Gastrocnemius medialis (tissue), 4 donors: Measurements from ENCODE around the gene WDR5. TPM values are rescaled to one million over a fixed set of nuclear protein-coding genes. Genes with fewer than 3 reads are reported as not detected.
A peak's percentile ranks its signal among the peaks of the same experiment; 100 is the strongest.

Experiments used
- ATAC-seq, 2 donors: fragments of 150-250 bp; one replicate each; pipeline ENCODE4 v1.9.1; 2016
- DNase-seq, 2 donors: peaks; one replicate each; pipeline ENCODE4 v3.0.0-alpha.2; 2019
- H3K27ac ChIP-seq, 4 donors: fragments of 200-600 bp; sonication (generic); 1 replicate in 1 of 4; 2 replicates in 3 of 4; pipeline ENCODE4 v1.5.1; 2016 to 2018; ENCODE audit warnings: mild to moderate bottlenecking in 2 of 4, moderate library complexity in 1 of 4
- H3K27me3 ChIP-seq, 3 donors: fragments of 200-600 bp; sonication (generic) in 2 of 3; 1 replicate in 1 of 3; 2 replicates in 2 of 3; pipeline versions ENCODE4 v1.5.1 to v1.6.0; 2016 to 2019; ENCODE audit warnings: mild to moderate bottlenecking in 1 of 3, moderate library complexity in 1 of 3
- H3K36me3 ChIP-seq, 2 donors: fragments of 200-600 bp; sonication (generic) in 1 of 2; one replicate each; pipeline ENCODE4 v1.5.1; 2017 to 2018
- H3K4me1 ChIP-seq, 2 donors: fragments of 200-600 bp; sonication (generic) in 1 of 2; one replicate each; pipeline ENCODE4 v1.5.1; 2016 to 2017; ENCODE audit warnings: mild to moderate bottlenecking in 2 of 2
- H3K4me3 ChIP-seq, 4 donors: fragments of 200-600 bp; sonication (generic) in 3 of 4; 1 replicate in 1 of 4; 2 replicates in 3 of 4; pipeline ENCODE4 v1.5.1; 2016 to 2019; ENCODE audit warnings: mild to moderate bottlenecking in 2 of 4
- H3K9me3 ChIP-seq, 3 donors: fragments of 200-600 bp; sonication (generic) in 2 of 3; 1 replicate in 1 of 3; 2 replicates in 2 of 3; pipeline ENCODE4 v1.5.1; 2016 to 2019
- POLR2A ChIP-seq, 2 donors: fragments of 450-650 bp; IDR thresholded peaks; one replicate each; pipeline ENCODE4 v1.6.1; 2017; ENCODE audit warnings: antibody characterized with exemption in 2 of 2, mild to moderate bottlenecking in 2 of 2, moderate library complexity in 2 of 2
- in situ Hi-C, 4 donors: fragments of 200-750 bp; cut with MboI; loops; one replicate each; pipeline versions ENCODE4 v1.15.0 to v1.8.0; 2017; ENCODE audit warnings: low sequenced_read_pairs in 4 of 4
- intact Hi-C: fragments of 100-400 bp; cut with DNase I; formaldehyde crosslinking; loops from one replicate; pipeline ENCODE4 v1.15.1; 2023; ENCODE audit warnings: low total_unique reads
- total RNA-seq, 4 donors: library from RNA; depleted of rRNA; stranded (reverse); fragments of >200 nt; gene quantifications; one replicate each; pipeline versions ENCODE4 v1.1.0 to v1.2.3, GENCODE V29; 2016
- TF ChIP-seq, protein P1 (sequence below), 5 experiments: fragments of 450-650 bp in 3 of 5; fragments of 200-600 bp in 2 of 5; sonication (generic) in 2 of 5; IDR thresholded peaks in 4 of 5; conservative IDR thresholded peaks in 1 of 5; 1 replicate in 4 of 5; 2 replicates in 1 of 5; pipeline ENCODE4 v1.5.1; 2016 to 2019; ENCODE audit warnings: antibody characterized with exemption in 5 of 5, mild to moderate bottlenecking in 3 of 5, moderate library complexity in 3 of 5

WDR5 gene
- total RNA-seq, 4 donors from 2014 or later: 19.8 to 39.3 (median 31.9) TPM

- no peaks in the 10 kb centered on the region for H3K9me3 ChIP-seq
- TF ChIP-seq POLR2A (IDR thresholded peaks at IDR 0.05): no peak
- TF ChIP-seq, protein P1, sequence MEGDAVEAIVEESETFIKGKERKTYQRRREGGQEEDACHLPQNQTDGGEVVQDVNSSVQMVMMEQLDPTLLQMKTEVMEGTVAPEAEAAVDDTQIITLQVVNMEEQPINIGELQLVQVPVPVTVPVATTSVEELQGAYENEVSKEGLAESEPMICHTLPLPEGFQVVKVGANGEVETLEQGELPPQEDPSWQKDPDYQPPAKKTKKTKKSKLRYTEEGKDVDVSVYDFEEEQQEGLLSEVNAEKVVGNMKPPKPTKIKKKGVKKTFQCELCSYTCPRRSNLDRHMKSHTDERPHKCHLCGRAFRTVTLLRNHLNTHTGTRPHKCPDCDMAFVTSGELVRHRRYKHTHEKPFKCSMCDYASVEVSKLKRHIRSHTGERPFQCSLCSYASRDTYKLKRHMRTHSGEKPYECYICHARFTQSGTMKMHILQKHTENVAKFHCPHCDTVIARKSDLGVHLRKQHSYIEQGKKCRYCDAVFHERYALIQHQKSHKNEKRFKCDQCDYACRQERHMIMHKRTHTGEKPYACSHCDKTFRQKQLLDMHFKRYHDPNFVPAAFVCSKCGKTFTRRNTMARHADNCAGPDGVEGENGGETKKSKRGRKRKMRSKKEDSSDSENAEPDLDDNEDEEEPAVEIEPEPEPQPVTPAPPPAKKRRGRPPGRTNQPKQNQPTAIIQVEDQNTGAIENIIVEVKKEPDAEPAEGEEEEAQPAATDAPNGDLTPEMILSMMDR (IDR thresholded peaks at IDR 0.05 in 4 of 5, conservative IDR thresholded peaks at IDR 0.05 in 1 of 5): no peak
- no peak overlapping the region for H3K27ac ChIP-seq
- H3K36me3 ChIP-seq: no peaks in the 10 kb centered on the region
- in situ Hi-C loops (loop anchor here in 1 of 4 donors (25.0 kb wide), 1 partner anchor 124 kb away; no protein-coding TSS in a partner anchor), intact Hi-C loops (no loop called here)
- DNase-seq (peak in 1 of 2 donors; percentile 9), ATAC-seq (no peak)
- H3K27me3 ChIP-seq: no peaks in the 10 kb centered on the region
- peaks cover 27 to 30% of the 10 kb centered on the region in 2 donors for H3K4me1 ChIP-seq
- H3K4me3 ChIP-seq: no peak overlapping the region
Measured at GRCh38 chr9:134187891-134188385, 52.1 kb downstream of the WDR5 start.

DNA sequence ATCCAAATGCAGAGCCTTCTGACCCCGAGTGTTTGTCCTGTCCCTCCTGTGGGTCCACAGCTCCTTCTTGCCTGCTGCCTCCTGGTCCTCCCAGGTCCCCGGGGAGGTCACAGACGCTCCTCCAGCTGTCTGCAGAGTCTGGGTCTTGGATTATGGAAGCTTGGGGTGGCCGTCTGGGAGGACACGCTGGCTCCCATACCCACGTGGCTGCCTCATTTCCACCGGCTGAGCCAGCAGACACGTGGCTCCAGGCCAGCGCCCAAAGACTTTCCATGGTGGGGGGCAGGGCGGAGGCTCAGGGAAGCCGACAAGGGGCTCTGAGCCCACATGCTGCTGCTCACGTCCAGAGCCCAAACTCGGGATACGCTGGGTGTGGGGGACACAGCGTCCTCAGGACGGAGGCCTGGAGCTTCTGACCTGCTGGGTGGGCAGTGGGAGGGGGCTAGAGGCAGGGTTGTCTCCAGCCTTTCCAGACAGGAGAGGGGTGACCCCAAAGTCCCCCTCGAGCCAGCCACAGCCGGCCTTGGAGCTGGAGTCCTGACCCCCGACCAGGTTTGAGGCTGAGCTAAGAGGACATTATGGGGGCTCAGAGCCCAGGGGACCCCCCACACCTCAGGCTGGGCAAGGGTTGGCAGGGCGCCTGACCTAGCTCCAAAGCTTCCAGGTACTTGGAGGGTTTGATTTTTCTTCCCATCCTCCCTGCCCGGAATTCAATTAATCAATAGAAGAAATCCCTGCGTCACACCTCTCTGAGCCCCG lies 52.7 kb downstream of the WDR5 start:
- Histone ChIP-seq H3K9me3 (no peaks in the 10 kb centered on the region), H3K27me3 (no peaks in the 10 kb centered on the region), H3K36me3 (no peaks in the 10 kb centered on the region), H3K4me3 (no peak overlapping the region), H3K27ac (peak overlapping the region in 1 of 4 donors; percentile 80), H3K4me1 (peaks cover 27 to 30% of the 10 kb centered on the region in 2 donors)
- in situ Hi-C loops (loop anchor here in 1 of 4 donors (25.0 kb wide), 1 partner anchor 124 kb away; no protein-coding TSS in a partner anchor), intact Hi-C loops (no loop called here)
- DNase-seq (peak; percentile 1 to 24), ATAC-seq (no peak)
- TF ChIP-seq, protein P1 (IDR thresholded peaks at IDR 0.05 in 4 of 5, conservative IDR thresholded peaks at IDR 0.05 in 1 of 5): no peak
- TF ChIP-seq POLR2A (IDR thresholded peaks at IDR 0.05): no peak

GRCh38 chr9:134189145-134189469 lies 53.2 kb downstream of the WDR5 start:
- peaks cover 27 to 30% of the 10 kb centered on the region in 2 donors for H3K4me1 ChIP-seq
- no peaks in the 10 kb centered on the region for H3K36me3 ChIP-seq
- no peaks in the 10 kb centered on the region for H3K27me3 ChIP-seq
- DNase-seq (peak; percentile 1 to 12), ATAC-seq (peak; percentile 20 to 35)
- in situ Hi-C loops (loop anchor here in 1 of 4 donors (25.0 kb wide), 1 partner anchor 123 kb away; no protein-coding TSS in a partner anchor), intact Hi-C loops (no loop called here)
- no peak for TF ChIP-seq POLR2A (IDR thresholded peaks at IDR 0.05)
- TF ChIP-seq, protein P1 (IDR thresholded peaks at IDR 0.05 in 4 of 5, conservative IDR thresholded peaks at IDR 0.05 in 1 of 5): no peak
- peak overlapping the region in 3 of 4 donors; percentile 13 to 80 (median 22) for H3K27ac ChIP-seq
- H3K4me3 ChIP-seq: no peak overlapping the region
- no peaks in the 10 kb centered on the region for H3K9me3 ChIP-seq

DNA sequence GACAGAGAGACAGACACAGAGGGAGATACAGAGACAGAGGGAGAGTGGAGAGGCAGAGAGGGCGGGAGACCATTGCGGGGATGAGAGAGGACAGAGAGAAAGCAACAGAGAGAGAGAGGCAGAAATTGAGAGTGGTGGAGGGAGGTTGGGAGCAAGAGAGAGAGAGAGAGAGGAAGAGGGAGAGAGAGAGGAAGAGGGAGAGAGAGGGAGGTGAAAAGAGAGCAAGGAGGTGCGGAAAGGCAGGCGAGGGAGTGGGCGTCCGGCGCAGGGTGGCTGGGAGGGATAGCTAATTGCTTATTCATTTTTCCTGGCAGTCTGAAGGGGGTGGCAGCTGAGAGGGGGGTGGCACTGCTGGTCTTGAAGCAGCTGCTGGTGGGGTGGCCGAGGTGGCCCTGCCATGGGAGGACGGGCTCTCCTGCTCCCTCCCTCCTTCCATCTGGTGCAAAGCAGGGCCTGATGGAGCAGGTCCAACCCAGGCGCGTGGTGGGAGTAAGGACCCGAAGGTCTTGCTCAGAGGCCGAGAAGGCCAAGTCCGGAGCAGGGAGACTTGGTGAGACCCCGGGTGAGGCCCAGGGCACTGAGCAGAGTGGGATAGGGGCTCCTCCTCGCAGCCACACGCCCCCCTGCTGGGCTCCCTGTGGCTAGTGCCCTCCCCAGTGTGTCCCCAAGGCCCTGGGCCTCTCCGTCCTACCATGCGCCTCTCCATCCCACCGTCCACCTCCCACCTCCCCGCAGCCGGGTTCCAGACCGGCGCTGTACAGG lies 53.8 kb downstream of the WDR5 start:
- H3K9me3 ChIP-seq: no peaks in the 10 kb centered on the region
- ATAC-seq (peak; percentile 24 to 27), DNase-seq (peak; percentile 2 to 49)
- H3K27me3 ChIP-seq: no peaks in the 10 kb centered on the region
- no peaks in the 10 kb centered on the region for H3K36me3 ChIP-seq
- in situ Hi-C loops (loop anchor here in 1 of 4 donors (25.0 kb wide), 1 partner anchor 123 kb away; no protein-coding TSS in a partner anchor), intact Hi-C loops (no loop called here)
- no peak overlapping the region for H3K4me3 ChIP-seq
- peak overlapping the region; percentile 22 to 80 (median 48) for H3K27ac ChIP-seq
- TF ChIP-seq, protein P1 (IDR thresholded peaks at IDR 0.05 in 4 of 5, conservative IDR thresholded peaks at IDR 0.05 in 1 of 5): no peak
- no peak for TF ChIP-seq POLR2A (IDR thresholded peaks at IDR 0.05)
- H3K4me1 ChIP-seq: peaks cover 27 to 30% of the 10 kb centered on the region in 2 donors
